Measurements from ENCODE around the gene NPC1L1.

GRCh38 chr7:44575054-44575453 lies 33.9 kb upstream of the NPC1L1 start:
- TF ChIP-seq CTCF (IDR thresholded peaks at IDR 0.05) = no peak
- TF ChIP-seq POLR2A (IDR thresholded peaks at IDR 0.05) = no peak
